ENCODE measurements around the gene BRICD5. TPM values are rescaled to one million over a fixed set of nuclear protein-coding genes. Genes with fewer than 3 reads are reported as not detected.

BRICD5 gene
- total RNA-seq, 4 donors from 2014 or later: 1.2 to 6.8 (median 5.7) TPM

DNA sequence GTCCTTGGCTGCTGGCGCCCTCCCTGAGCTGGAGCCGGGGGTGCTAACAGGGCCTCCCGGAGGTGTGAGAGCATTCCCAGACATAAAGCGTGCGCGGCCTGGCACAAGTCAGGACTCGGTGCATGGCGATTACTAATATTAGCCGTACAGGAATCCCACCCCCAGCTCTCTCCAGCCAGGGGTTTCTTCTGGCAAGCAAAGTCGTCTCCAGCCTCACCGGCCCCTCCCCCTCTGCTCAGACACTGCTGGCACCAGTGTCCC, 19.3 kb downstream of the BRICD5 start:
- DNase-seq (ENCODE audit: extremely low spot score): no peak
- intact Hi-C loops (cut with DNase I): no loop called here

GRCh38 chr16:2190659-2191445, 19.8 kb downstream of the BRICD5 start:
- no peak overlapping the region for H3K4me3 ChIP-seq
- intact Hi-C loops (cut with DNase I): no loop called here
- peaks cover 9 to 16% (median 12%) of the 10 kb centered on the region in 4 donors for H3K4me1 ChIP-seq
- DNase-seq (ENCODE audit: extremely low spot score): no peak
- no peaks in the 10 kb centered on the region for H3K9me3 ChIP-seq
- no peaks in the 10 kb centered on the region for H3K36me3 ChIP-seq
- H3K27me3 ChIP-seq: peaks cover 5 to 28% (median 10%) of the 10 kb centered on the region in 4 donors
- no peak overlapping the region for H3K27ac ChIP-seq (replicated peaks in 1 of 4)
- WGBS: 85% methylated on average over 18 of the region's 25 CpGs
- no peak for TF ChIP-seq CTCF (IDR thresholded peaks at IDR 0.05)

More for the DNA sequence above, 19.3 kb downstream of the BRICD5 start:
- 86% methylated on average over 10 of the region's 11 CpGs for WGBS
- Histone ChIP-seq H3K27ac (replicated peaks in 1 of 4) (no peak overlapping the region), H3K4me3 (no peak overlapping the region), H3K4me1 (peaks cover 9 to 21% (median 15%) of the 10 kb centered on the region in 4 donors), H3K27me3 (peaks cover 8 to 32% (median 12%) of the 10 kb centered on the region in 4 donors), H3K36me3 (no peaks in the 10 kb centered on the region), H3K9me3 (no peaks in the 10 kb centered on the region)
- TF ChIP-seq CTCF (IDR thresholded peaks at IDR 0.05) (no peak), EP300 (IDR thresholded peaks at IDR 0.05) (no peak), POLR2AphosphoS5 (IDR thresholded peaks at IDR 0.05) (no peak), POLR2A (IDR thresholded peaks at IDR 0.05; ENCODE audit: low read depth) (no peak)

GRCh38 chr16:2190002-2190658, 20.5 kb downstream of the BRICD5 start:
- no peaks in the 10 kb centered on the region for H3K9me3 ChIP-seq
- H3K4me1 ChIP-seq: peaks cover 2 to 9% (median 4%) of the 10 kb centered on the region in 4 donors
- 81% methylated on average over 7 of the region's 24 CpGs for WGBS
- no peak for TF ChIP-seq POLR2AphosphoS5 (IDR thresholded peaks at IDR 0.05)
- no peak for TF ChIP-seq EP300 (IDR thresholded peaks at IDR 0.05)
- no peak for TF ChIP-seq POLR2A (IDR thresholded peaks at IDR 0.05; ENCODE audit: low read depth)
- no peak for TF ChIP-seq CTCF (IDR thresholded peaks at IDR 0.05)
- intact Hi-C loops (cut with DNase I): no loop called here
- no peak overlapping the region for H3K4me3 ChIP-seq
- no peaks in the 10 kb centered on the region for H3K36me3 ChIP-seq
- H3K27me3 ChIP-seq: peaks cover 0 to 21% (median 3%) of the 10 kb centered on the region in 4 donors
- no peak for DNase-seq (ENCODE audit: extremely low spot score)
- no peak overlapping the region for H3K27ac ChIP-seq (replicated peaks in 1 of 4)

GRCh38 chr16:2189252-2189893, 21.3 kb downstream of the BRICD5 start:
- whole genome bisulfite sequencing: 86% methylated on average over 14 of the region's 25 CpGs

More at GRCh38 chr16:2189252-2189893, 21.3 kb downstream of the BRICD5 start:
- peaks cover 0 to 13% (median 0%) of the 10 kb centered on the region in 4 donors for H3K27me3 ChIP-seq
- no peak overlapping the region for H3K27ac ChIP-seq (replicated peaks in 1 of 4)
- no peak for DNase-seq (ENCODE audit: extremely low spot score)
- H3K9me3 ChIP-seq: no peaks in the 10 kb centered on the region
- H3K4me3 ChIP-seq: no peak overlapping the region
- no peak for TF ChIP-seq POLR2A (IDR thresholded peaks at IDR 0.05; ENCODE audit: low read depth)
- TF ChIP-seq CTCF (IDR thresholded peaks at IDR 0.05): no peak
- no peak for TF ChIP-seq EP300 (IDR thresholded peaks at IDR 0.05)
- no peak for TF ChIP-seq POLR2AphosphoS5 (IDR thresholded peaks at IDR 0.05)
- H3K36me3 ChIP-seq: no peaks in the 10 kb centered on the region
- intact Hi-C loops (cut with DNase I): no loop called here
- peaks cover 0 to 1% (median 0%) of the 10 kb centered on the region in 4 donors for H3K4me1 ChIP-seq
